A172 (cell line): ENCODE measurements around the gene TMEM63C. TPM values are rescaled to one million over a fixed set of nuclear protein-coding genes. Genes with fewer than 3 reads are reported as not detected.

ENCODE experiments used
- DNase-seq: peaks from one replicate; pipeline ENCODE4 v3.0.0-alpha.2; 2015; ENCODE audit warnings: low spot score
- total RNA-seq: library from RNA; depleted of rRNA; stranded (reverse); fragments of >200 nt; shearing (Covaris generic); gene quantifications from 2 replicates; pipeline ENCODE4 v1.2.3, GENCODE V29; 2014

TMEM63C gene
- total RNA-seq, 1 experiment from 2014 or later, result 0.62 TPM

DNA sequence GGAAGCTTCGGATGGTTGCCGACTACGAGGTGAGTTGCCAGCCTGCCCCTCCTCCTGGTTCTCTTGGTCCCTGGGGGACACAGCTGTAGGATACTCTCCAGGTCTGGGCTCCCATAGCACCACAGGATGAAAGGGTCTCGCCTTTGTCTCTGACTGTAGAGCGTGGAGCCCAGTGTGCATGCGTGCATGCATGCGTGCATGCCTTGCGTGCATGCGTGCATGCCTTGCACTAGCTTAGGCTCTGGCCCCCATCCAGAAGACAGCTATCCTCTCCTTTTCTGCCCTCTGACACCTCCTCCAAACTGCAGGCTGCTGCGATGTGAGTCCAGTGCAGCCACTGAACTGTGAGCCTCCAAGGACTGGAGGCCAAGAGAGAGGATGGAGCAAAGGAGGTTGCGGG lies 70.3 kb downstream of the TMEM63C start:
- DNase-seq, result no peak

DNA sequence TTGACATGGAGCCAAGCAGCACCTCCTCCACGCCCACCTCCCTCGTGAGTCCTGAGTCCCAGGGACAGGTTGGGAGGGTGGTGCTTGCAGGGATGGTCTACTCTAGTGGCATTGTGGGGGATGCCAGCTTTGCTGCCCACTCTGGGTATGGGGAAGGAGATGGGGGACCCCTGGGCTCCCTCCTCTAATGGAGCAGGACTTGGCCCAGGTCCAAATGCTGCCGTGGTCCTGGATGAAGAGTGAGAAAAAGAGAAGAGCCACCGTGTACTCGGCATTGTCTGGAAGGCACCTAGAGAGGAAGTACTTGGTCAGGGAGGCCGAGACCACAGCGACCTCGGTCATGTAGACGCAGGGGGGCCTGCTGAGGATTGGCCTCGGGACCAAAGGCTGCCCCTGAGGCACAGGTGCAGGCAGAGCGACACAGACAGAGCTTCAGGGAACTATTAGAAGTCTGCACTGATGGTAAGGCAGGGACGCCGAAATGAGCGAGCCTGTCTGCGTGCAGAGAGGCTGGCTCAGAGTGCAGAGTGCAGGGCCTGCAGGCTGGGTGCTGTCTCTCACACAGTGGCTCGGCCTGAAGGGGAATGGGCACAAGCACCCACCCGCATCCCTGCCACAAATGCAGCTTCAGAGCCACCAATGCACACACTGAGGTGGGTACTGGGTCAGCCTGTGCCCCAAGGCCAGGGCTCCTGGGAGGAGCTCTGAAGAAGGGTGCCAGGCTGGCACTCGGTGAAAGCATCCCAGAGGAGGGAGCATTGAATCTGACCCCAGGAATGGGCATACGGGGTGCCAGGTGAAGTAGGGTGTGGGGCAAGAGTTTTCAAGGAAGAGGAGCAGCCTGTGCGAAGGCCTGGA lies 72.0 kb downstream of the TMEM63C start:
- DNase-seq, result no peak

DNA sequence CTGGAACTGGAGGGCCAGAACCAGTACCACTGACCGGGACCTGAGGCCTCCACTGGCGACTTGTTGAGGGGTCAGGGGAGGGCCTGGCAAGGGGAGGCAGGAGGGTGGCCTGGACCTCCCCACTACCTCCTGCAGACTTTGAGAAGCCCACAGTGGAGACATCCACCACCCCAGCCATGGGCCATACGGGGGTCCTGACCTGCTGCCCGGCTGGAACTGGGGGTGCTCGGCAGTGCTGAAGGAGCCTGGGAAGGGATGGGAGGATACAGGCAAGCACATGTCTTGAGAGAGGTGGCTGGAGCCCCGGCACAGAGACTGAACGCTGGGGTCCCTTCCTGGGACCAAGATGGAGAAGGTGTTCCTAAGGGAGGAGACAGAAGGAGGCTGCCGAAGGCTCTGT lies 75.1 kb downstream of the TMEM63C start:
- DNase-seq, result no peak

DNA sequence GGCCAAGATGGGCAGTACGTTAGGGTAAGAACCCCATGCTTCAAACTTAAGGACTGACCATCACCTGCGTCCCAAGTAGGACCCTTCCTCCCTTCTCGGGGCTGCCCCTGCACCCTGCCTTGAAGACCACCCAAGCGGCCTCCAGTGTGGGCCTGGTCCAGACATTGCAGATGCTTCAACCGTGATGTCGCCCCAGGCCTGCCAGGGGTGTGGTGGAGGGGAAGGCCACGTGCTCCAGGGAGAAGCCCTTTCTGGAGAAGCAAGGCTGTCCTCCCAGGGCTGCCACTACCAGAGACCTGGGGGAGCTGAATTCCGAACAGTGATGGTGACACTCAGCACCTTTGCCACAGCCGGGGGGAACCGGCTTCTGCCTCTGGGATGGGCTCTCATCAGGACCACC lies 76.1 kb downstream of the TMEM63C start:
- DNase-seq, result no peak

DNA sequence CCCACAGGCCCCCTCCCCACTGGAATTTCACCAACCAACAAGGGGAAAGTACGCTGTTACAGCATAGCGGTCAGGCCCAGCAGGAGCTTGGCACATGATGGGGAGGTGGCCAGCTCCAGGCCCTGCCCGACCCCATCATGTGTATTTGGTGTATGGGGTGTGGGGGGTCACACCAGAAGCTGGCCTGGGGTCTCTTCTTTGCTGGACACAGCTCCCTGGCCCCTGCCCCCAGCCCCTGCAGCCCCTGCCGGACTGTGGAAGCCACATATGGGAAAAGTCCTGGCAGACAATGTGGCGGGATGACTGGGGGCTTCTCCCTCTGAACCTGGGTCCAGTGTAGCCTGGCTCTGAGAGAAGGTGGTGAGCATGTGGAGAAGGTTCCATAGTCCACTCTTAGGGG lies 77.0 kb downstream of the TMEM63C start:
- DNase-seq, result no peak

DNA sequence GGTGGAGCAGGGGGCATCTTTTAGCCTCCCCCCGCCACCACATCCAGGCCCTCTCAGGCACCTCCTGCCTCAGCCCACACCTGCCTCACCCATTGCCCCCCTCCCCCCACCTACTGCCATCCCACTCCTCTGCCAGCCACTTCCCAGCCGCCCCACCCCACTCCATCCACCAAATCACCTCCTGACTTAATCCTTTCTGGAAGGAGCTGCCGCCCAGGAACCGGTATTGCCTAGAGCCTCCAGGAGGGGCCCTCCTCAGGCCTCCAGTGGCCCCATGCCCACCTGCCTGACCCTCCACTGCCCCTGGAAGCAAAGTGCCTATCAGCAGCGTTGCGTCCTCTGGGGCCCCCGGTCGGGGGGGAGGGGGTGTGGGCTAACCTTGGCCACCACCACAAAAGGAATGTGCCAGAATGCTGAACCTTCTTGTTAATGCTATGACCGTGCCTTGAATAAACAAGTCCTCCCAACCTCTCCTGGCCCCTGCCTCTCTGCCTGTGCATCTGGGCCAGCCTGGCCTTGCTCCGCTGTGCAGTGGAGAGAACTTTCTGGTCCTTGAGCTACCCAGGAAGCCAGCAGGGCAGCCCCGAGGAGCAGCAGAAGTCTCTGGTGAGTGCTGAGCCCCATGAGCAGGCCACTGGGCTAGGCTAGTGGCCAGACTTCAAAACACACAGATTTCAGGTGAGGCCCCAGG lies 77.6 kb downstream of the TMEM63C start:
- no peak for DNase-seq

DNA sequence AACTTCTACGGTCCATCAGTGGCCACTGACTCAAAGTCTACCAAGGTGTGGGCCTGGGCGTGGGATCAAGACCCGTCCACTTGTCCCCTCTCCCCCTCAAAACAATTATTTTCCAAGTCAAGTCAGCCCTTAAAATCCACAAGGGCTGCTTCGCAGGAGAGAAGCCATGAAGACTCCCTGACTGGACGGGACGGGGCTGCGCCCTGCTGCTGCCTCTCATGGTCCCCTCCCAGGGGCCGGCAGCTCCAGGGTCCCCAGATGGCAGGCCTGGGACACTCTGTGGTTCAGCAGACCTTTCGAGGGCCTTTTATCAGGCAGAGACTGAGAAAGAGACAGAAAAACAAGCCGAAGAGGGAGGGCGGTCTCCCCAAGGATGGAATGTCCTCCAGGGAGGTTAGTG lies 78.6 kb downstream of the TMEM63C start:
- no peak for DNase-seq

DNA sequence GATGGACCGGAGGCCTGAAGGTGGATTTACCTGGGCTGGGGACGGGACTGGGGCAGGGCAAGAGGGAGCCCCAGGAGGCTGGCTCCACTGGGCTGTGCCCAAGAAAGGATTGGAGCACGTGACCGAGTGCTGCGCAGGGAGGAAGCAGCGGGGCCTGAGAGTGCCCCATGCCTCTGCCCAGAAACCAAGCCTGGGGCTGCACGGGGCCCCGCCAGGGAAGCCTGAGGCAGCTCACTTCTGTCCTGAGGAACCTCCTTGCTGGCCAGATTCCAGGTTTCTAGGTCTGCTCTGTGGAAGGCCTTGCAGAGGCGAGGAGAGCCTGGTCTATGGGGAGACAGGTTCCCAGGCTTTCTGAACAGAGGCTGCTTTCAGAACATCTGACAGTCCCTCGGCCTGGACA lies 79.0 kb downstream of the TMEM63C start:
- no peak for DNase-seq

DNA sequence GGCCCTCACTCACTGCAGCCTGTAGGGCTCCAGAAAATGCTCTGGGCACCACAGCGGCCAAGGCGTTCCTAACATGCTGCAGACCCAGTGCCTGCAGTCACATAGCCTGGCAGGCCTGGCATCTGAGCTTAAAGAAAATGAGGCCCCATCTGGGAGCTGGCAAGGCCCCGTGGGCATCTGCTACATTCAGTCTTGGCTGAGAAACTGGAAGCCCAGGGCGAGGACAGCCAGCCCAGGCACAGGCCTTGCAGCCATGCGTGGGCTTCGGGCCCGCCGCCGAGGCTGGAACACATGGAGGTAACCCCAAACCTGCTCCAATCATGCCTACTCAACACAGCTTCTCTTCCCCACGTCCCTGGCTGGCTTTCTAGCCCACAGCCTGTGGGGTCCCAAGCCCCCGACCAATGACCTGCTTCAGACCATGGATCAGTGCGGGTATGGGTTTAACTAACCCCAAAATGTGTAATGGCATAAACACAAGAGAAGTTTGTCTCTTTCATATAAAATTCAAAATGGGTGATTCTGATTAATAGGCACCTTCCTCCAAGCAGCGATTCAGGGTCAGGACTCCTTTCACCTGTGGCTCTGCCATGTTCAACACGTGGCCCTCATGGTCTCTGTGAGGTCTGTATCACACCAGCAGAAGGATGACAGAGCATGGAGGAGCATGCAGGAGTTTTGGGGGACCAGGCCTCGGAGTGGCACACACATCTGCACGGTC lies 83.0 kb downstream of the TMEM63C start:
- DNase-seq, result no peak

DNA sequence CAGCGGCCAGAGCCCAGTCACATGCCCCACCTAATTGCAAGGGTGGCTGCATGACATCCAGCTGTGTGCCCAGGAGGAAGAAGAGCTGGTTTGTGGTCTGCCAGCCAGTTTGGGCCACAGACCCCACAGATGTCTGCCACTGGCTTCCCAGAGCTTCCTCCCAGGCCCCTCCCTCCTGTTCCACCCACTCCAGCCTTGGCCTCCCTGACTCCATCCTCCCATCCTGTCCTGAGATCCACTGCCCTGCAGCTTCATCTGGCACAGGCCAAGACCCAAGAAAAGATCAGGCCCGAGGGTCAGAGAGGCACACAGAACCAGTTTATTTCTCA lies 83.6 kb downstream of the TMEM63C start:
- no peak for DNase-seq

DNA sequence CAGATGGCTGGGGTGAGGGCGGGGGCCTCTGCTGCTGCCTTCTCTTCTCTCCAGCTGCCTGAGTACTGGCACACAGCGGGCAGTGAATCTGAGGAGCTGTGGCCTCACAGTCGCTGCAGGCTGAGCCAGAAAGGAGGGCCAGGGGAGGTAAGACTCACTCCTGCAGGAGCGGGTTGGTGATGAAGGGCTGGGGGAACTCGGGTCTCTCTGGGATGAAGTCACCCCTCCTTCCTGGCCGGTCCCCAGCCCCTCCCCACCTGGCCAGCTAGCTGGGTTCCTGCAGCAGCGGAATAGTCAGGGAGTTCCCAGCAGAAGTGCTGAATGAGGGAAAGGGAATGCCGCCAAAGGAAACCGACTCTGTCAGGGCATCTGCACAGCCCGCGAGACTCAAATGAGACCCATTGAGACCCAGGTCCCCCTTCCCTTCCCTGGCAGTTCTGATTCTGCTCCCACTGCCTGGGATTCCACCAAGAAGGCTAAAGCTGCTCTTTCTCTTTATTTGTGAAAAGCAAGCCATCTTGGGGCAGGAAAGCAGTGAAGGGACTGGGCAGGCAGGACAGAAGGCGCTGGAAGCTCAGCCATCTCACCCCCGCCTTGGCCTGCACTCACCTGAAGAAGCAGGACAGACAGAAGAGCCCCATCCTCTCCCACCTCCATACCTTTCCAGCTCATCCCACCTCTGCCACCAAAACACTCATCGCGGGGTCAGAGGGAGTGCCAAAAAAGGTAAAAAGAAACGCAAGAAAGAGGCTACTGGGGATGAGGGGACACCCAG lies 84.2 kb downstream of the TMEM63C start:
- no peak for DNase-seq

DNA sequence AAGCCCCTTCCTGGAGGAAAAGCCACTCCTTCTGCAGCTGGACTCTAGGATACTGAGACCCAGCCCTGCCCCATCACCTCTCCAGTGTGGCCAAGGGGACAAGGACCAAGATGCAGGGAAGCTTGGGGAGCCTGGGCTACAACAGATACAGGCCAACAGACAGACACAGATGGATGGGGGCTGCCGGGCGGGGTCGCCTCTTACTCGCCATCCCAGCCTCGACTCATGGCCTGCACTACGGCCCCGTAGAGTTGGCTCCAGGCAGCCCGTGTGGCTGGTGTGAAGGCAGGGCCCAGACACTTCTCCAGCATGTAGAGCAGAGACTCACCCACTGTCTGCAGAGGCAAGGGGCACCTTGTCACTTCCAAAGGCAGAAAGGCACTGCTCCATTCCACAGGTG lies 84.7 kb downstream of the TMEM63C start:
- DNase-seq, result no peak

DNA sequence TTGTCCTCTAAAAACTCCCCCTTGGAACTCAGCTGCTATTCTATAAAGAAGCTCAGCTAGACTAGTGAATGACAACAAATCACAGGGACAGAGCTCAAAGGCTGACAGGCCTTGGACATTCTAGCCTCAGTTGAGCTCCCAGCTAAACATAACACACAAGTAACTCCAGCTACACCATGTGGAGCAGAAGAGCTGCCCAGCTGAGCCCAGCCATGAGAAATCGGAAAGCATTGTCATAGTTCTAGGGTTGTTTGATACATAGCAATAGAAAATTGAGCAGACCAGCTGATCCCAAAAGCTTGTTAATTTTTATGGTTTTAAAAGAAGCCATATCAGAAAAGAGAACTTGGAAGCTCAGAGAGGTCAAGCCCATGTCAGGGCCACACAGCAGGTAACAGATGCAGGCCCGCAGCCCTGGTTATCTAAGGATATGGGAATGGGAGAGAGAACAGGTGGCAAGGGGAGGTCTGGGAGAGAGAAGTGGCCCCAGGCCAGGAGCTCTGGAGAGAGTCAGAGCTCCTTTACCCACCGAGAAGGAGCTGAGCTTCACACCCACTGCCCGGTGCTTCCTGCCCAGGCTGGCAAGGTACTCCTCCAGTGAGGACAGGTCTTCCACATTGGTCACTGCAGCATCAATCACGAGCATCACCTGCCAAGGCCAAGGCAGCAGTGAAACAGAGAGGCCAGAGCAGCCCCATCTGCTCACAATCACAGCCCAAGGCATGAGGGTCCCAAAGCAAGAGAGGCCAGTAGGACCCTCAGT lies 86.5 kb downstream of the TMEM63C start:
- DNase-seq, result no peak

DNA sequence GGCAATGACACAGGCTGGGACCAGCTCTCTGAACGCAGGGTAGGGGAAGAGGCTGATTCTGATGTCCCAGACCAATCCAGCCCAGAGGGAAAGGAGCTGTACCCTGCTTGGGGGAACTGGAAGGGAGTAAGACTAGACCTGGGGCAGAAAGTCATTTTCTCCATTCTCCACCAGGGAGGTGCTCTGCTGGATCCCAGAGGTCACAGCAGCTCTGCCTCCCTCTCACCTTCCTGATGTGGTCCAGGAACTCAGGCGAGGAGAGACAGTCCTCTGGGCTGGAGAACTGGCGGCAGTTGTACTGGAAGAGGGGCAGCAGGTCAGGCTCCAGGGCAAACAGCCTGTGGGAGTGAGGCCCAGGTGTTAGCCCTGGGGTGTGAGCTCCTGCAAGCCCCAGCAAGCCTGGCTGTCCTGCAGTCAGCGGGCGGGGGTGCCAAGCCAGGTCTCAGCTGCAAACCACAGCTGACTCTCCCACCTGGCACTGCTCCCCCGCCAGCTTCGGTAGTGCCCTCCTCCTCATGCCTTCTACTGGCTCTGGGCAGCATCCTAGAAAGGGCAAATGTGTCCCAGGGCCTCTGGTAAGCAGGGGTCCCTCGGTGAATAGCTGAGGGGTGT lies 87.5 kb downstream of the TMEM63C start:
- DNase-seq, result no peak

DNA sequence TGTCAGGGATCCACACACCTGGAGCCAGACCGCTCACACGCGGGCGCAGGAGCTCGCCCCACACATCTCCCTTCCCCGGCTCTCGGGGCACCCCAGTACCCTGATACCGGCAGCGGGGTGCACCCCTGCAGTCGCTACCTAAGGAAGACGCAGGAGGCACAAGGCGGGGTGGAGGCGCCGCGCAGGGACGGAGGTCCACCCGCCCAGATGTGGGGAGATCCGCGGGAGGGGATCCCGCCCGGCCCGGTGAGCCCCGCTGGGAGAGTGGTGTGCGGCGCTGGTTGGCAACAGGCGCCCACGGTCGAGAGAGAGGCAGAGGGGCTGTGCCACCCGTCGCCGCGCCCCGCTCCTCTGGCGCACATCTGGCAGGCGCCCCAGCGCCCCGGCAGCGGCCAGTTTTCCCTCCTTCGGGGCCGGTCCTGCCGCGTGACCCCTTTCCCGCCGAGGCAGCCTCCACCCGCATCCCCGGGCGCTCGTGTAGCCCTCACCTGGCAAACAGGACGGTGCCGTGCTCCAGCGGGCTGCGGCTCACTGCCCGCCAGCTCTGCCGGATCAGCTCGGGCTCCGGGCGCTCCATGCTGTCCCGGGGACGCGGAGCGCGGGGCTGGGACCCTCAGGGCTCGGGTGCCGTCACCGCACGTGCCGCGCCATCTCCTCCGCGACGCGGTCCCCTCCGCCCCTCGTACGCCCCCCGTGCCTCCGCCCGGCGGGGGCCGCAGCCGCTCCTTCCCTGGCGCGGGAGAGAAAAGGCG lies 88.9 kb downstream of the TMEM63C start:
- DNase-seq, result no peak

DNA sequence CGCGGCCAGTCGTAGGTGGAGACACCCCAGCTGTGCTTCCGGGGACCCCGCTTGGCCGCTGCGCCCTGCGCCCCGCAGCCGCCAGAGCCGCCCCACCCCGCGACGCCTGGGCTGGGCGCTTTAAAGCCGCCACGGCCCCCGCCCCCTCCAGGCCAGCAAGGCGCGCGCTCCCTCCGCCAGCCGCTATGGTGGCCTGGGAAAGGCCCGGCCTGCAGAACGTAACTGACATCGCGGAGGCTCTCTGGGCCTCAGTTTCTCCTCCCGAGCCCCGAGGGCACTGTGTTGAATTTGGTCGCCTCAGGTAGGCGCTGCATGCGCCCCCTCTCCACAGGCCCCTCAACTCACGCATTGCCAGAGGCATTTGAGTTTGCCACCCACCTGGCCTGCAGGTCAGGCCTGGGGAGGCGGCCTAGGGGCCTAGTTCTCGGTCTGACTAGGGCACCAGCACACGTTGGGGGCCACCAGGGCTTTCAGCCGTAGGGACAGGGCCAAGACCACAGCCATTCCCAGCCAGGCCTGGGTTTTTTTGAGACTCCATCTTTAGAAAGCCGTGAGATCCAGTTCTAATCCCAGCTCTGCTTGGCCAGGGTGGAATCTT lies 89.6 kb downstream of the TMEM63C start, which contains the start of gene NGB:
Gene NGB, minus strand, starts transcription at position 94 of the 598 bp plus-strand sequence. CDS start 269 bp downstream, outside the sequence.
- no peak for DNase-seq

DNA sequence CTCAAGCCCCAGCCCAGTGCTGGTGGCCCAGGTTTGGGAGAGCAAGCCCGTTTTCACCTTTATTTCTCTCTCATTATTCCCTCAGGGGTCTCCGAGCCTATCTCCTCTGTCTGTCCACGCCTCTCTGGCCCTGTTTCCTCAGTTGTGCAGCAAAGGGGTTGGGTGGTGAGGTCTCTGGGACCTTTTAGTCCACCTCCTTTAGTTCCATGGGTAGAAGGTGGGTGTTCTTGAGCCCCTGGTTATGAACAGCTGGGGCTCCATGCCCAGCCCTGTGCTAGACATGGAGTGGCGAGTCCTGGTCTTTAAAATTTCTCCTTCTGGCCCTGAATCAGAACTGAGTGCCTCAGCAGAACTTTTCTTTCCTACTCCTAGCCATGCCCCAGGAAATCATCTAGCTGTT lies 90.7 kb downstream of the TMEM63C start:
- no peak for DNase-seq

DNA sequence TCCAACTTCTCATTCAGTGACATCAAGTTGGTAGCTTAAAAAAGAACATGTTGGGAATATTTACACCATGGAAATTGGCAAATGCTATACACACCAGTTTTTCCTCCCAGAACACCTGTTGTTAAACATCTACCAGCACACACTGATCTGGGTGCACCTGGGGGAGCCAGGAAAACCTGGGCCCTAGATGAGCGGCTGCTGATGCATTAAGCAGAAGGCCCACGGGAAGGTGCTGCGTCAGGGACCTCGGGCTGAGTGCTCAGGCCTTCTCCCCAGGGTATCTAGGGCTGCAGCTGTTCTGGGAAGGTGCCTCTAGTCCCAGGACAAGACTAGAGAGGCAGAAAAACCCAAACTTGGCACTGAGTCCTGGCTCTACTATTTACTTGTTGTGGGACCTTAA lies 92.2 kb downstream of the TMEM63C start:
- DNase-seq, result no peak

DNA sequence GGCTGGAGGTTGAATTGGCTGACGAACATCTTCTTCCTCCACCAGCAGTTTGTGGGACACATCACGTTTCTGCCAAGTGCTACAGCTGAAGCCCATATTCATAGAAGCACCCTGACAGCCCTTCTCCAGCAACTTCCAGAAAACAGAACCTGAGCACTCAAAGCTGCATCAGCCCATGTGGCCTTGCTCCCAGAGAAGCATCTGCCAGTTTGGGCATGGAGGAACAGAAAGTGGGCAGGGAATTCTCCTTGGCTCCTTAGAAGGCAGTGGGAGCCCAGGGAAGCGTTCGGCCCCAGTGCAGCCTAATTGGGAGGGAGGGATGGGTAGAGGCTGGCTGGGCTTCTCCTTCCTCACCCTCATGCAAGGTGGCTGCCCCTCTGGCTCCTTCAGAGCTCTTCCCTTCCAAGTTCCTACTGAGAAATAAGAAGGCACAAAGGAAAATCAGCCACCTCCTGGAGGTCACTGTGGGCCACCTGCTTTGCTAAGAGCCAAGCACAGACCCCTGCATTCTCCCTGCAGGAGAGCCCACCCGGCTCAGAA lies 93.5 kb downstream of the TMEM63C start:
- DNase-seq, result no peak
